DND-41 (cell line): ENCODE measurements around the gene CDR2.

Experiments
- ATAC-seq: fragments of 200-7000 bp; cut with Tn5 transposase; 3 replicates; pipeline ENCODE4 v1.9.1; 2021; ENCODE audit warnings: low read depth; ENCODE audit not compliant: insufficient read depth
- DNase-seq: peaks from one replicate; pipeline ENCODE4 v3.0.0-alpha.2; 2020
- H2AFZ ChIP-seq: 2 replicates; pipeline ENCODE4 v1.6.0; 2012; ENCODE audit warnings: low read depth, low read length
- H3K27ac ChIP-seq: 2 replicates; pipeline ENCODE4 v1.5.1; 2012; ENCODE audit warnings: low read length, inconsistent platforms
- H3K27me3 ChIP-seq: fragments of 200-600 bp; sonication (generic); 2 replicates; pipeline ENCODE4 v1.6.0; 2012; ENCODE audit warnings: low read length, mild to moderate bottlenecking, inconsistent platforms; ENCODE audit not compliant: insufficient read depth, poor library complexity
- H3K36me3 ChIP-seq: 2 replicates; pipeline ENCODE4 v1.5.1; 2012; ENCODE audit warnings: low read length, inconsistent platforms; ENCODE audit not compliant: insufficient read depth
- H3K4me1 ChIP-seq: 2 replicates; pipeline ENCODE4 v1.5.1; 2012; ENCODE audit warnings: mild to moderate bottlenecking, low read length; ENCODE audit not compliant: insufficient read depth
- H3K4me2 ChIP-seq: 2 replicates; pipeline ENCODE4 v1.6.0; 2012; ENCODE audit warnings: mild to moderate bottlenecking, moderate library complexity, low read length, inconsistent platforms; ENCODE audit not compliant: insufficient read depth
- H3K4me3 ChIP-seq, 2 experiments: fragments of 200-600 bp in 1 of 2; shearing (Covaris generic) in 1 of 2; 2 replicates each; pipeline ENCODE4 v1.5.1; 2012 to 2016; ENCODE audit warnings: inconsistent platforms in 2 of 2, low read length in 2 of 2, mild to moderate bottlenecking in 2 of 2, low read depth in 1 of 2, moderate library complexity in 1 of 2
- H3K79me2 ChIP-seq: 2 replicates; pipeline ENCODE4 v1.6.0; 2012; ENCODE audit warnings: low read length, inconsistent platforms; ENCODE audit not compliant: insufficient read depth
- H3K9ac ChIP-seq: 2 replicates; pipeline ENCODE4 v1.6.0; 2012; ENCODE audit warnings: low read depth, mild to moderate bottlenecking, inconsistent platforms, low read length, moderate library complexity
- H3K9me3 ChIP-seq: 2 replicates; pipeline ENCODE4 v1.5.1; 2012; ENCODE audit warnings: low read length, moderate library complexity, mild to moderate bottlenecking, inconsistent platforms; ENCODE audit not compliant: insufficient read depth, severe bottlenecking
- H4K20me1 ChIP-seq: 2 replicates; pipeline ENCODE4 v1.6.0; 2012; ENCODE audit warnings: low read length; ENCODE audit not compliant: insufficient read depth
- CTCF ChIP-seq: IDR thresholded peaks from 2 replicates; pipeline ENCODE4 v1.5.1; 2012; ENCODE audit warnings: borderline replicate concordance, low read length, moderate library complexity, mild to moderate bottlenecking; ENCODE audit not compliant: poor library complexity, severe bottlenecking; ENCODE audit errors: extremely low read depth
- EZH2 ChIP-seq: IDR thresholded peaks from 3 replicates; pipeline ENCODE4 v1.6.1; 2012; ENCODE audit warnings: borderline replicate concordance, low read depth, mild to moderate bottlenecking, moderate library complexity, low read length, inconsistent platforms; ENCODE audit not compliant: severe bottlenecking

CDR2 gene

GRCh38 chr16:22366889-22367288 is 7.5 kb downstream of the CDR2 start:
- Histone ChIP-seq H3K9ac (no peak overlapping the region), H2AFZ (no peak overlapping the region), H3K27me3 (no peaks in the 10 kb centered on the region), H3K36me3 (peaks cover 27% of the 10 kb centered on the region; the same call in 1 of the 2 replicates), H3K27ac (no peak overlapping the region), H3K79me2 (peaks cover 46% of the 10 kb centered on the region), H3K4me3 (no peak overlapping the region), H3K4me1 (peaks cover 21% of the 10 kb centered on the region), H3K4me2 (no peak overlapping the region), H4K20me1 (peaks cover 18% of the 10 kb centered on the region; the same call in 1 of the 2 replicates), H3K9me3 (no peaks in the 10 kb centered on the region)
- ATAC-seq = no peak
- TF ChIP-seq CTCF = no peak
- no peak for TF ChIP-seq EZH2
- no peak for DNase-seq

- no peak for TF ChIP-seq CTCF
- TF ChIP-seq EZH2 = no peak
- peaks cover 30% of the 10 kb centered on the region for H3K36me3 ChIP-seq
Observed at GRCh38 chr16:22366371-22366770, 8.0 kb downstream of the CDR2 start.

GRCh38 chr16:22364241-22364640 is 10.2 kb downstream of the CDR2 start:
- TF ChIP-seq EZH2 = no peak
- no peak for TF ChIP-seq CTCF
- Histone ChIP-seq H3K36me3 (peaks cover 36% of the 10 kb centered on the region), H3K4me2 (no peak overlapping the region), H2AFZ (no peak overlapping the region), H3K27ac (no peak overlapping the region), H3K79me2 (peaks cover 28% of the 10 kb centered on the region), H3K4me1 (peaks cover 4% of the 10 kb centered on the region), H3K27me3 (no peaks in the 10 kb centered on the region), H3K9me3 (no peaks in the 10 kb centered on the region), H3K4me3 (no peak overlapping the region), H4K20me1 (peaks cover 18% of the 10 kb centered on the region; the same call in 1 of the 2 replicates), H3K9ac (no peak overlapping the region)
- DNase-seq (no peak), ATAC-seq (no peak)

More at GRCh38 chr16:22366371-22366770, 8.0 kb downstream of the CDR2 start:
- Histone ChIP-seq H3K79me2 (peaks cover 41% of the 10 kb centered on the region), H3K4me3 (no peak overlapping the region), H3K27me3 (no peaks in the 10 kb centered on the region), H3K9ac (no peak overlapping the region), H3K9me3 (no peaks in the 10 kb centered on the region), H3K27ac (no peak overlapping the region), H3K4me1 (peaks cover 17% of the 10 kb centered on the region), H3K4me2 (no peak overlapping the region), H4K20me1 (peaks cover 18% of the 10 kb centered on the region; the same call in 1 of the 2 replicates), H2AFZ (no peak overlapping the region)
- ATAC-seq (no peak), DNase-seq (no peak)
